Measurements from ENCODE around the gene RASSF5. TPM values are rescaled to one million over a fixed set of nuclear protein-coding genes. Genes with fewer than 3 reads are reported as not detected.

The RASSF5 gene
- total and polyA plus RNA-seq, 9 of the 15 experiments (the other 6 are each of a cell fraction or from before 2014, with no cell fraction given) = 6.1 to 41.0 (median 25.2) TPM

DNA sequence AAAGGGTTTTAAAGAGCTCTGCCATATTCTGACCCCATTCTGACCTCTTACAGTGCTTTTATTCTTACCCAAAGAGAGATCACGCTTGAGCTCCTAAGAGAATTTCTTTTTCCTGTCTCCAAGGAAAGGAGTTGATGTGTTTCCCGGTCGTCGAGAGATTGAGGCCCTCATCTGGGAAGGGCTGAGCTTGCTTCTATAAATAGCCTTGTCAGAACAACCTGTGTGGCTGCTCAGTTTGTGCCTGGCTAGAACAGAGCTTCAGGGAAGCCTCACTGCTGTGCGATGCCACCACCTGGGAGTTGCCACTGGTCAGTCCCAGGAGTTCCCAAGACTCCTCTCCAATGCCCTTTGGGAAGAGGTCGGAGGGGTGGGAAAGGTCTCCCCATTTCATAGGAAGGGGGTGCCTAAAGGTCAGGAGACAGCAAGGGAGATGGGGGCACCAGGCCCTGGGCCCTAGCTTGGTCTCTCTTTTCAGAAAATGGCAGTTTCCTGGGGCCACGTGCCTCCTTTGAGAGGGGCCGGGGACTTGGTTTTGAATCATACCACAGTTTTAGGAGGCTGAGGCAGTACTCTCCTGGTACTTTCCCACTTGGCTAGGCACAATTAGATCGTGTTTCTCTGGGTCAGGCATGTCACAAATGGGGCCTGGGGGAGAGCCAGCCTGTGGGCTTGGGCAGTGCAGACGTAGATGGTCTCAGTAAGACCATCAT lies 52.8 kb downstream of the RASSF5 start (continued):
- TF ChIP-seq, protein P1, sequence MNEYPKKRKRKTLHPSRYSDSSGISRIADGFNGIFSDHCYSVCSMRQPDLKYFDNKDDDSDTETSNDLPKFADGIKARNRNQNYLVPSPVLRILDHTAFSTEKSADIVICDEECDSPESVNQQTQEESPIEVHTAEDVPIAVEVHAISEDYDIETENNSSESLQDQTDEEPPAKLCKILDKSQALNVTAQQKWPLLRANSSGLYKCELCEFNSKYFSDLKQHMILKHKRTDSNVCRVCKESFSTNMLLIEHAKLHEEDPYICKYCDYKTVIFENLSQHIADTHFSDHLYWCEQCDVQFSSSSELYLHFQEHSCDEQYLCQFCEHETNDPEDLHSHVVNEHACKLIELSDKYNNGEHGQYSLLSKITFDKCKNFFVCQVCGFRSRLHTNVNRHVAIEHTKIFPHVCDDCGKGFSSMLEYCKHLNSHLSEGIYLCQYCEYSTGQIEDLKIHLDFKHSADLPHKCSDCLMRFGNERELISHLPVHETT (CRISPR knock-in tag; conservative IDR thresholded peaks at IDR 0.05 in 1 of 2, IDR thresholded peaks at IDR 0.05 in 1 of 2) = peak in 1 of 2 experiments; percentile 35; a peak in 1 of 4 replicates
- TF ChIP-seq MAZ (CRISPR knock-in tag; conservative IDR thresholded peaks at IDR 0.05 in 1 of 2, IDR thresholded peaks at IDR 0.05 in 1 of 2) = 0 out of 4 replicates have a peak, but pooled peaks of 1 of the 2 experiments have one; percentile 33
- TF ChIP-seq EP400 (IDR thresholded peaks at IDR 0.05) = no peak
- TF ChIP-seq MEF2A (IDR thresholded peaks at IDR 0.05; ENCODE audit: control insufficient read depth, low read depth, low read length) = peak; percentile 78; the same call in 1 of the 2 replicates
- peak; percentile 68 for TF ChIP-seq DMBX1 (CRISPR knock-in tag; IDR thresholded peaks at IDR 0.05; ENCODE audit: borderline replicate concordance)
- TF ChIP-seq, protein P2, sequence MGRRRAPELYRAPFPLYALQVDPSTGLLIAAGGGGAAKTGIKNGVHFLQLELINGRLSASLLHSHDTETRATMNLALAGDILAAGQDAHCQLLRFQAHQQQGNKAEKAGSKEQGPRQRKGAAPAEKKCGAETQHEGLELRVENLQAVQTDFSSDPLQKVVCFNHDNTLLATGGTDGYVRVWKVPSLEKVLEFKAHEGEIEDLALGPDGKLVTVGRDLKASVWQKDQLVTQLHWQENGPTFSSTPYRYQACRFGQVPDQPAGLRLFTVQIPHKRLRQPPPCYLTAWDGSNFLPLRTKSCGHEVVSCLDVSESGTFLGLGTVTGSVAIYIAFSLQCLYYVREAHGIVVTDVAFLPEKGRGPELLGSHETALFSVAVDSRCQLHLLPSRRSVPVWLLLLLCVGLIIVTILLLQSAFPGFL (CRISPR knock-in tag; IDR thresholded peaks at IDR 0.05) = no peak
- TF ChIP-seq MAX (CRISPR knock-in tag; IDR thresholded peaks at IDR 0.05) = peak; percentile 53
- TF ChIP-seq YY1 (IDR thresholded peaks at IDR 0.05; ENCODE audit: borderline replicate concordance in 1 of 3, control insufficient read depth in 1 of 3, extremely low read depth in 1 of 3, insufficient read depth in 3 of 3, insufficient read length in 1 of 3, insufficient replicate concordance in 2 of 3, low read depth in 1 of 3, low read length in 2 of 3) = peak in 1 of 3 experiments; percentile 21
- TF ChIP-seq ZNF12 (CRISPR knock-in tag; IDR thresholded peaks at IDR 0.05) = peak; percentile 73; the same call in 1 of the 2 replicates
- TF ChIP-seq, protein P3, sequence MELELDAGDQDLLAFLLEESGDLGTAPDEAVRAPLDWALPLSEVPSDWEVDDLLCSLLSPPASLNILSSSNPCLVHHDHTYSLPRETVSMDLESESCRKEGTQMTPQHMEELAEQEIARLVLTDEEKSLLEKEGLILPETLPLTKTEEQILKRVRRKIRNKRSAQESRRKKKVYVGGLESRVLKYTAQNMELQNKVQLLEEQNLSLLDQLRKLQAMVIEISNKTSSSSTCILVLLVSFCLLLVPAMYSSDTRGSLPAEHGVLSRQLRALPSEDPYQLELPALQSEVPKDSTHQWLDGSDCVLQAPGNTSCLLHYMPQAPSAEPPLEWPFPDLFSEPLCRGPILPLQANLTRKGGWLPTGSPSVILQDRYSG (tag; conservative IDR thresholded peaks at IDR 0.05; ENCODE audit: low read depth) = 0 out of 2 replicates have a peak, but pooled peaks have one; percentile 42
- TF ChIP-seq SNAPC5 (CRISPR knock-in tag; IDR thresholded peaks at IDR 0.05) = no peak
- no peak for TF ChIP-seq MCM5 (IDR thresholded peaks at IDR 0.05; ENCODE audit: low read depth)
- TF ChIP-seq, protein P4, sequence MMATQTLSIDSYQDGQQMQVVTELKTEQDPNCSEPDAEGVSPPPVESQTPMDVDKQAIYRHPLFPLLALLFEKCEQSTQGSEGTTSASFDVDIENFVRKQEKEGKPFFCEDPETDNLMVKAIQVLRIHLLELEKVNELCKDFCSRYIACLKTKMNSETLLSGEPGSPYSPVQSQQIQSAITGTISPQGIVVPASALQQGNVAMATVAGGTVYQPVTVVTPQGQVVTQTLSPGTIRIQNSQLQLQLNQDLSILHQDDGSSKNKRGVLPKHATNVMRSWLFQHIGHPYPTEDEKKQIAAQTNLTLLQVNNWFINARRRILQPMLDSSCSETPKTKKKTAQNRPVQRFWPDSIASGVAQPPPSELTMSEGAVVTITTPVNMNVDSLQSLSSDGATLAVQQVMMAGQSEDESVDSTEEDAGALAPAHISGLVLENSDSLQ (IDR thresholded peaks at IDR 0.05) = 0 out of 2 replicates have a peak, but pooled peaks have one; percentile 2
- TF ChIP-seq, protein P5, sequence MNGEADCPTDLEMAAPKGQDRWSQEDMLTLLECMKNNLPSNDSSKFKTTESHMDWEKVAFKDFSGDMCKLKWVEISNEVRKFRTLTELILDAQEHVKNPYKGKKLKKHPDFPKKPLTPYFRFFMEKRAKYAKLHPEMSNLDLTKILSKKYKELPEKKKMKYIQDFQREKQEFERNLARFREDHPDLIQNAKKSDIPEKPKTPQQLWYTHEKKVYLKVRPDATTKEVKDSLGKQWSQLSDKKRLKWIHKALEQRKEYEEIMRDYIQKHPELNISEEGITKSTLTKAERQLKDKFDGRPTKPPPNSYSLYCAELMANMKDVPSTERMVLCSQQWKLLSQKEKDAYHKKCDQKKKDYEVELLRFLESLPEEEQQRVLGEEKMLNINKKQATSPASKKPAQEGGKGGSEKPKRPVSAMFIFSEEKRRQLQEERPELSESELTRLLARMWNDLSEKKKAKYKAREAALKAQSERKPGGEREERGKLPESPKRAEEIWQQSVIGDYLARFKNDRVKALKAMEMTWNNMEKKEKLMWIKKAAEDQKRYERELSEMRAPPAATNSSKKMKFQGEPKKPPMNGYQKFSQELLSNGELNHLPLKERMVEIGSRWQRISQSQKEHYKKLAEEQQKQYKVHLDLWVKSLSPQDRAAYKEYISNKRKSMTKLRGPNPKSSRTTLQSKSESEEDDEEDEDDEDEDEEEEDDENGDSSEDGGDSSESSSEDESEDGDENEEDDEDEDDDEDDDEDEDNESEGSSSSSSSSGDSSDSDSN (IDR thresholded peaks at IDR 0.05; ENCODE audit: borderline replicate concordance in 1 of 2, low read depth in 2 of 2, low read length in 2 of 2) = 0 out of 4 replicates have a peak, but pooled peaks of 1 of the 2 experiments have one; percentile 7
- TF ChIP-seq KAT7 (CRISPR knock-in tag; IDR thresholded peaks at IDR 0.05; ENCODE audit: borderline replicate concordance) = 0 out of 2 replicates have a peak, but pooled peaks have one; percentile 54
- no peak for TF ChIP-seq TAF15 (IDR thresholded peaks at IDR 0.05; ENCODE audit: low read depth, low read length)

Data from K562 (cell line).